Astrocyte of the spinal cord (primary cell): ENCODE measurements around the gene ANXA11.

Experiments used
- DNase-seq: peaks from one replicate; pipeline ENCODE4 v3.0.0; 2011; ENCODE audit warnings: low read depth, low spot score
- H3K4me3 ChIP-seq: 2 replicates; pipeline ENCODE4 v1.5.1; 2011; ENCODE audit warnings: low read depth, mild to moderate bottlenecking, low read length, moderate library complexity
- in situ Hi-C: cut with HindIII; loops from 2 replicates; pipeline ENCODE4 v1.10.0; 2017; ENCODE audit warnings: low sequenced_read_pairs
- TF ChIP-seq, protein P1 (sequence below): IDR thresholded peaks from 2 replicates; pipeline ENCODE4 v1.5.1; 2012; ENCODE audit warnings: low read depth, mild to moderate bottlenecking, low read length, inconsistent platforms

Gene ANXA11

DNA sequence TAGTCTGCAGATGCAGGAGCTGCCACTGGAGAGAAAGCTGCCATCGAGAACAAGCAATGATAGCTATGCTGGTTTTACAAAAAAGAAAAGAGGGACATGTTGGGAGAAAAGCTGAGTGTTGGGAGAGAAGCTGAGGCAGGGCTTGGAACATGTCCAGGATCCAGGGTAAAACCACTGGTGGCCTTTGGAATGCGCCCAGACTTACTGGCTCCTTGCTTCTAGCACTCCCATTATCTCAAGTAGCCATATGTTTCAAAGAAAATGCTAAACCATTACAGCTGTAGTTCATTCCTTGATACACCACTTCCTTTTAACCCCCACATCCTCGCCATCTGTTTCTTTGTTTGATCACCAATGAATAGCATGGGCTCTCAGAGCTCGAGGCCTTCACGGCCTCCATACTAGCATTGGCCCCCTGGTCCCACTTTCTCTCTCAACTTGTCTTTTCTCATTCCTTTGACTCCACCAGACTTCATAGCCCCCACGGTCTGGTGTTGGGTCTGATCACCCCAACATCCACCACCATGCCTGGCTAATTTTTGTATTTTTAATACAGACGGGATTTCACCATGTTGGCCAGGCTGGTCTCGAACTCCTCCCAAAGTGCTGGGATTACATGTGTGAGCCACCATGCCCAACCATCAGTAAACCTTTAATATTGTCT lies 96.6 kb downstream of the ANXA11 start:
- TF ChIP-seq, protein P1, sequence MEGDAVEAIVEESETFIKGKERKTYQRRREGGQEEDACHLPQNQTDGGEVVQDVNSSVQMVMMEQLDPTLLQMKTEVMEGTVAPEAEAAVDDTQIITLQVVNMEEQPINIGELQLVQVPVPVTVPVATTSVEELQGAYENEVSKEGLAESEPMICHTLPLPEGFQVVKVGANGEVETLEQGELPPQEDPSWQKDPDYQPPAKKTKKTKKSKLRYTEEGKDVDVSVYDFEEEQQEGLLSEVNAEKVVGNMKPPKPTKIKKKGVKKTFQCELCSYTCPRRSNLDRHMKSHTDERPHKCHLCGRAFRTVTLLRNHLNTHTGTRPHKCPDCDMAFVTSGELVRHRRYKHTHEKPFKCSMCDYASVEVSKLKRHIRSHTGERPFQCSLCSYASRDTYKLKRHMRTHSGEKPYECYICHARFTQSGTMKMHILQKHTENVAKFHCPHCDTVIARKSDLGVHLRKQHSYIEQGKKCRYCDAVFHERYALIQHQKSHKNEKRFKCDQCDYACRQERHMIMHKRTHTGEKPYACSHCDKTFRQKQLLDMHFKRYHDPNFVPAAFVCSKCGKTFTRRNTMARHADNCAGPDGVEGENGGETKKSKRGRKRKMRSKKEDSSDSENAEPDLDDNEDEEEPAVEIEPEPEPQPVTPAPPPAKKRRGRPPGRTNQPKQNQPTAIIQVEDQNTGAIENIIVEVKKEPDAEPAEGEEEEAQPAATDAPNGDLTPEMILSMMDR, result no peak
- no peak overlapping the region for H3K4me3 ChIP-seq
- in situ Hi-C loops, result no loop called here
- DNase-seq, result no peak

DNA sequence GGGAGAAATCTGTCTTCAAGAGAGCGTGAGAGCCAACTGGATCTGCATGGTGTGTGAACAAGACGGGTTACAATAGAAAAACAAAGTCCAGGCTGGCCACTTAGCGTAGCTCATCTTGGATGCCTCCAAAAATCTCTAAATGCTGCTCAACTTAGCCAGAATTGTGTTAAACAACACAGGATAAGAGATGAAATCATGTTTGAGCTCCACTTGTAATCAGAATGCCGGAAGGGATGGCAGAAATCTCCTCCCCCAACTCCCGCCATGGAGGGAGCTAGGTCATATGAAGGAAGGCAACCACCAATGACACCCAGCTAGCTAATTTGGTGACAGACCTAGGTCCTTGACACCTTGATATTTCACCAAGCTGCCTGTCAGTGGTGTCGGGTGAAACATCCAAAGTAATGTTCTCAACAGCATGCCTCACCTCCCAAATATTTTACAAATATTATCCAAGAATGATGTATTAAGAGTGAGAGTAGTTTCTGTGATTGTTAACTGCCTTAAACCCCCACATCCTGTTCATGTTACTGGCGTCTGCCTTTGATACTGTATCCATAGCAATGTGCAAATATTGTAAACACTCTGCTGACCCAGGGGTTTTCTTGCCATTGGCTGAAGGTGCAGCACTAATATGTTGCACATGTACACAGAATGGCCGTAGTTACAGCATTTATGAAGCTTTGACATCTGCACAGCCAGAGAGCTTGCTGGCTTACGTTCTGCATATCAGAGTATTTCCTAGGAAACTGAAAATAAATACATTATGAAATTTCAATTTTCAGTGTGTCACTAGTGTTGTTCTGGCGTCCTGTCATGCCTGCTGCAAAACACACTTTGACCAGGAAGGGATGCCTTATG lies 101.0 kb downstream of the ANXA11 start:
- no peak overlapping the region for H3K4me3 ChIP-seq
- in situ Hi-C loops, result no loop called here
- DNase-seq, result peak; percentile 59
- TF ChIP-seq, protein P1, result no peak
